Hepatocyte (in vitro differentiated cells): ENCODE measurements around the gene BCAS3. TPM values are rescaled to one million over a fixed set of nuclear protein-coding genes. Genes with fewer than 3 reads are reported as not detected.
"Not testable (repeated sequence)": the region's sequence is repeated elsewhere in the genome, so short reads cannot be mapped to it uniquely, and the experiment has no call there.

Experiments
- DNase-seq: peaks from one replicate; pipeline ENCODE4 v3.0.0-alpha.2; 2016; ENCODE audit warnings: low spot score
- H2AFZ ChIP-seq: fragments of 200-600 bp; sonication (generic); 2 replicates; pipeline ENCODE4 v1.6.0; 2016; ENCODE audit warnings: antibody characterized with exemption, mild to moderate bottlenecking
- H3K27ac ChIP-seq: fragments of 200-600 bp; sonication (generic); 2 replicates; pipeline ENCODE4 v1.5.1; 2016; ENCODE audit warnings: mild to moderate bottlenecking
- H3K27me3 ChIP-seq: fragments of 200-600 bp; sonication (generic); 2 replicates; pipeline ENCODE4 v1.6.1; 2016
- H3K36me3 ChIP-seq: fragments of 200-600 bp; sonication (generic); replicated peaks from 2 replicates; pipeline ENCODE4 v1.5.1; 2016; ENCODE audit warnings: low read depth; ENCODE audit not compliant: insufficient read depth
- H3K4me1 ChIP-seq: fragments of 200-600 bp; sonication (generic); 2 replicates; pipeline ENCODE4 v1.5.1; 2016; ENCODE audit warnings: mild to moderate bottlenecking, moderate library complexity; ENCODE audit not compliant: insufficient read depth
- H3K4me2 ChIP-seq: fragments of 200-600 bp; sonication (generic); 2 replicates; pipeline ENCODE4 v1.6.0; 2016
- H3K4me3 ChIP-seq: fragments of 200-600 bp; sonication (generic); 2 replicates; pipeline ENCODE4 v1.5.1; 2016; ENCODE audit warnings: mild to moderate bottlenecking
- H3K79me2 ChIP-seq: fragments of 200-600 bp; sonication (generic); 2 replicates; pipeline ENCODE4 v1.6.0; 2017; ENCODE audit warnings: mild to moderate bottlenecking
- H3K9me2 ChIP-seq: fragments of 200-600 bp; sonication (generic); replicated peaks from 2 replicates; pipeline ENCODE4 v1.6.0; 2017; ENCODE audit warnings: mild to moderate bottlenecking; ENCODE audit not compliant: insufficient read depth
- H3K9me3 ChIP-seq: fragments of 200-600 bp; sonication (generic); 2 replicates; pipeline ENCODE4 v1.5.1; 2016; ENCODE audit warnings: low read depth, mild to moderate bottlenecking
- H4K20me1 ChIP-seq: fragments of 200-600 bp; sonication (generic); 2 replicates; pipeline ENCODE4 v1.6.0; 2016; ENCODE audit warnings: mild to moderate bottlenecking; ENCODE audit not compliant: insufficient read depth, poor library complexity, severe bottlenecking
- CTCF ChIP-seq: fragments of 200-600 bp; sonication (generic); IDR thresholded peaks from 2 replicates; pipeline ENCODE4 v1.5.1; 2016; ENCODE audit warnings: antibody characterized with exemption, mild to moderate bottlenecking; ENCODE audit not compliant: poor library complexity
- EZH2 ChIP-seq: fragments of 200-600 bp; sonication (generic); IDR thresholded peaks from 2 replicates; pipeline ENCODE4 v1.6.1; 2016; ENCODE audit warnings: antibody characterized with exemption, mild to moderate bottlenecking, borderline replicate concordance
- EZH2phosphoT487 ChIP-seq: fragments of 200-600 bp; sonication (generic); IDR thresholded peaks from one replicate; pipeline ENCODE4 v1.6.1; 2018; ENCODE audit warnings: antibody characterized with exemption, mild to moderate bottlenecking, low read depth, moderate library complexity; ENCODE audit not compliant: unreplicated experiment, severe bottlenecking
- WGBS: methylation state at CpG from one replicate; pipeline ENCODE4 v1.1.6; 2016; ENCODE audit warnings: low lambda C conversion rate; ENCODE audit errors: missing lambda C conversion rate; 5-methylcytosine and 5-hydroxymethylcytosine counted together
- polyA plus RNA-seq: library from polyadenylated mRNA; unstranded; fragments of >200 nt; fragmentation: Nextera tagmentation; extraction: Ambion mirVana; gene quantifications from 2 replicates; pipeline ENCODE4 v1.2.1, GENCODE V29; 2016
- total RNA-seq: library from RNA; depleted of rRNA; stranded (reverse); fragments of >200 nt; gene quantifications from 2 replicates; pipeline ENCODE4 v1.2.3, GENCODE V29; 2014

The BCAS3 gene
- total and polyA plus RNA-seq, 2 experiments from 2014 or later: 16.5 to 58.8 TPM

GRCh38 chr17:60926466-60927183 is 249.0 kb downstream of the BCAS3 start:
- 92% methylated on average over 3 of the region's 3 CpGs for WGBS
- H3K36me3 ChIP-seq: no peaks in the 10 kb centered on the region
- no peak for DNase-seq
- TF ChIP-seq CTCF (no peak), EZH2 (no peak), EZH2phosphoT487 (no peak)
- no peak overlapping the region for H3K4me2 ChIP-seq
- no peaks in the 10 kb centered on the region for H3K27me3 ChIP-seq
- H4K20me1 ChIP-seq: no peaks in the 10 kb centered on the region
- no peaks in the 10 kb centered on the region for H3K9me3 ChIP-seq
- no peaks in the 10 kb centered on the region for H3K4me1 ChIP-seq
- H3K79me2 ChIP-seq: no peaks in the 10 kb centered on the region
- no peak overlapping the region for H2AFZ ChIP-seq
- H3K4me3 ChIP-seq: no peak overlapping the region
- peaks cover 4% of the 10 kb centered on the region for H3K9me2 ChIP-seq
- H3K27ac ChIP-seq: no peak overlapping the region

- H3K4me3 ChIP-seq: no peak overlapping the region
- H3K9me3 ChIP-seq: no peaks in the 10 kb centered on the region
- H3K9me2 ChIP-seq: no peaks in the 10 kb centered on the region
- TF ChIP-seq EZH2 (no peak), EZH2phosphoT487 (no peak), CTCF (no peak)
- no peak overlapping the region for H3K27ac ChIP-seq
- H3K36me3 ChIP-seq: no peaks in the 10 kb centered on the region
- no peaks in the 10 kb centered on the region for H3K79me2 ChIP-seq
- no peak overlapping the region for H3K4me2 ChIP-seq
- no peaks in the 10 kb centered on the region for H3K4me1 ChIP-seq
- no peak overlapping the region for H2AFZ ChIP-seq
- no peaks in the 10 kb centered on the region for H3K27me3 ChIP-seq
- no peaks in the 10 kb centered on the region for H4K20me1 ChIP-seq
- 94% methylated on average over 2 of the region's 2 CpGs for WGBS
- DNase-seq: no peak
Observed at GRCh38 chr17:60933739-60934138, 256.1 kb downstream of the BCAS3 start.

GRCh38 chr17:60934723-60935122 is 257.1 kb downstream of the BCAS3 start:
- no peak for DNase-seq
- no peak for TF ChIP-seq CTCF
- TF ChIP-seq EZH2phosphoT487: no peak
- TF ChIP-seq EZH2: no peak
- Histone ChIP-seq H3K27me3 (no peaks in the 10 kb centered on the region), H2AFZ (no peak overlapping the region), H3K4me3 (no peak overlapping the region), H3K79me2 (no peaks in the 10 kb centered on the region), H3K4me2 (no peak overlapping the region), H3K36me3 (no peaks in the 10 kb centered on the region), H3K9me2 (no peaks in the 10 kb centered on the region), H4K20me1 (no peaks in the 10 kb centered on the region), H3K9me3 (no peaks in the 10 kb centered on the region), H3K27ac (no peak overlapping the region), H3K4me1 (no peaks in the 10 kb centered on the region)
- 93% methylated on average over 6 of the region's 6 CpGs for WGBS

GRCh38 chr17:60935991-60936390 is 258.3 kb downstream of the BCAS3 start:
- not testable (repeated sequence) for H3K9me3 ChIP-seq, H3K4me1 ChIP-seq, DNase-seq, H3K27ac ChIP-seq, H3K79me2 ChIP-seq, H3K4me2 ChIP-seq, H3K27me3 ChIP-seq, H3K4me3 ChIP-seq, H3K36me3 ChIP-seq, H4K20me1 ChIP-seq, H2AFZ ChIP-seq, H3K9me2 ChIP-seq
